ENCODE data around the gene SNX1. TPM values are rescaled to one million over a fixed set of nuclear protein-coding genes. Genes with fewer than 3 reads are reported as not detected.
"Not testable (repeated sequence)": the region's sequence is repeated elsewhere in the genome, so short reads cannot be mapped to it uniquely, and the experiment has no call there.

Gene SNX1
- total and polyA plus RNA-seq, 9 donors, result 28.3 to 62.4 (median 54.2) TPM

GRCh38 chr15:64112073-64112772 lies 16.4 kb downstream of the SNX1 start:
- 60% methylated on average over 2 of the region's 4 CpGs for WGBS (ENCODE audit: insufficient coverage)
- Histone ChIP-seq H3K36me3 (ENCODE audit: control insufficient read depth, insufficient read depth, low read length) (peaks cover 21% of the 10 kb centered on the region), H3K4me1 (ENCODE audit: control insufficient read depth, insufficient read depth, low read length) (peaks cover 2% of the 10 kb centered on the region)

GRCh38 chr15:64112904-64113303 lies 17.1 kb downstream of the SNX1 start:
- peaks cover 2% of the 10 kb centered on the region for H3K4me1 ChIP-seq (ENCODE audit: control insufficient read depth, insufficient read depth, low read length)
- no peak overlapping the region for H3K27ac ChIP-seq (ENCODE audit: low read length)
- no peak for DNase-seq
- H3K36me3 ChIP-seq (ENCODE audit: control insufficient read depth, insufficient read depth, low read length), result peaks cover 27% of the 10 kb centered on the region
- H3K27me3 ChIP-seq (ENCODE audit: control insufficient read depth, insufficient read depth, low read length), result no peaks in the 10 kb centered on the region
- H3K4me3 ChIP-seq (ENCODE audit: low read length), result no peak overlapping the region
- 80% methylated on average over 1 of the region's 1 CpG for WGBS (ENCODE audit: insufficient coverage)
- H3K9me3 ChIP-seq (replicated peaks; ENCODE audit: control insufficient read depth, low read depth, low read length), result no peaks in the 10 kb centered on the region

More at GRCh38 chr15:64112073-64112772, 16.4 kb downstream of the SNX1 start:
- Histone ChIP-seq H3K27me3 (ENCODE audit: control insufficient read depth, insufficient read depth, low read length) (no peaks in the 10 kb centered on the region), H3K9me3 (replicated peaks; ENCODE audit: control insufficient read depth, low read depth, low read length) (no peaks in the 10 kb centered on the region), H3K27ac (ENCODE audit: low read length) (no peak overlapping the region), H3K4me3 (ENCODE audit: low read length) (no peak overlapping the region)
- no peak for DNase-seq

GRCh38 chr15:64117759-64118487 lies 22.1 kb downstream of the SNX1 start:
- Histone ChIP-seq H3K36me3 (ENCODE audit: control insufficient read depth, insufficient read depth, low read length) (peaks cover 64% of the 10 kb centered on the region), H3K27me3 (ENCODE audit: control insufficient read depth, insufficient read depth, low read length) (no peaks in the 10 kb centered on the region), H3K4me3 (ENCODE audit: low read length) (no peak overlapping the region), H3K9me3 (replicated peaks; ENCODE audit: control insufficient read depth, low read depth, low read length) (no peaks in the 10 kb centered on the region), H3K27ac (ENCODE audit: low read length) (no peak overlapping the region), H3K4me1 (ENCODE audit: control insufficient read depth, insufficient read depth, low read length) (no peaks in the 10 kb centered on the region)
- no peak for DNase-seq
- no CpG with 5 or more reads among the region's 5 CpGs for WGBS (ENCODE audit: insufficient coverage)

- not testable (repeated sequence) for H3K27me3 ChIP-seq (ENCODE audit: control insufficient read depth, insufficient read depth, low read length); DNase-seq; H3K9me3 ChIP-seq (replicated peaks; ENCODE audit: control insufficient read depth, low read depth, low read length); H3K4me3 ChIP-seq (ENCODE audit: low read length); H3K27ac ChIP-seq (ENCODE audit: low read length); H3K4me1 ChIP-seq (ENCODE audit: control insufficient read depth, insufficient read depth, low read length)
- peaks cover 68% of the 10 kb centered on the region for H3K36me3 ChIP-seq (ENCODE audit: control insufficient read depth, insufficient read depth, low read length)
- WGBS (ENCODE audit: insufficient coverage), result 100% methylated on average over 1 of the region's 2 CpGs
Measured at GRCh38 chr15:64120322-64120721, 24.5 kb downstream of the SNX1 start.

- no peak for DNase-seq
- WGBS (ENCODE audit: insufficient coverage), result no CpG with 5 or more reads among the region's 4 CpGs
- peaks cover 67% of the 10 kb centered on the region for H3K36me3 ChIP-seq (ENCODE audit: control insufficient read depth, insufficient read depth, low read length)
Measured at GRCh38 chr15:64121614-64122013, 25.8 kb downstream of the SNX1 start.

GRCh38 chr15:64122444-64122843 lies 26.7 kb downstream of the SNX1 start:
- no peaks in the 10 kb centered on the region for H3K4me1 ChIP-seq (ENCODE audit: control insufficient read depth, insufficient read depth, low read length)
- no peak for DNase-seq
- no CpG with 5 or more reads among the region's 1 CpG for WGBS (ENCODE audit: insufficient coverage)
- H3K27ac ChIP-seq (ENCODE audit: low read length), result no peak overlapping the region
- H3K27me3 ChIP-seq (ENCODE audit: control insufficient read depth, insufficient read depth, low read length), result no peaks in the 10 kb centered on the region
- H3K9me3 ChIP-seq (replicated peaks; ENCODE audit: control insufficient read depth, low read depth, low read length), result no peaks in the 10 kb centered on the region
- H3K4me3 ChIP-seq (ENCODE audit: low read length), result no peak overlapping the region
- H3K36me3 ChIP-seq (ENCODE audit: control insufficient read depth, insufficient read depth, low read length), result peaks cover 66% of the 10 kb centered on the region

More at GRCh38 chr15:64121614-64122013, 25.8 kb downstream of the SNX1 start:
- Histone ChIP-seq H3K27ac (ENCODE audit: low read length) (no peak overlapping the region), H3K4me1 (ENCODE audit: control insufficient read depth, insufficient read depth, low read length) (no peaks in the 10 kb centered on the region), H3K4me3 (ENCODE audit: low read length) (no peak overlapping the region), H3K9me3 (replicated peaks; ENCODE audit: control insufficient read depth, low read depth, low read length) (no peaks in the 10 kb centered on the region), H3K27me3 (ENCODE audit: control insufficient read depth, insufficient read depth, low read length) (no peaks in the 10 kb centered on the region)

- DNase-seq, result no peak
- no peaks in the 10 kb centered on the region for H3K9me3 ChIP-seq (replicated peaks; ENCODE audit: control insufficient read depth, low read depth, low read length)
- no peak overlapping the region for H3K4me3 ChIP-seq (ENCODE audit: low read length)
- 100% methylated on average over 1 of the region's 3 CpGs for WGBS (ENCODE audit: insufficient coverage)
- H3K4me1 ChIP-seq (ENCODE audit: control insufficient read depth, insufficient read depth, low read length), result no peaks in the 10 kb centered on the region
- H3K27me3 ChIP-seq (ENCODE audit: control insufficient read depth, insufficient read depth, low read length), result no peaks in the 10 kb centered on the region
- no peak overlapping the region for H3K27ac ChIP-seq (ENCODE audit: low read length)
- H3K36me3 ChIP-seq (ENCODE audit: control insufficient read depth, insufficient read depth, low read length), result peaks cover 65% of the 10 kb centered on the region
Measured at GRCh38 chr15:64122936-64123351, 27.2 kb downstream of the SNX1 start.

- H3K36me3 ChIP-seq (ENCODE audit: control insufficient read depth, insufficient read depth, low read length), result peaks cover 63% of the 10 kb centered on the region
- no peak overlapping the region for H3K4me3 ChIP-seq (ENCODE audit: low read length)
- H3K9me3 ChIP-seq (replicated peaks; ENCODE audit: control insufficient read depth, low read depth, low read length), result no peaks in the 10 kb centered on the region
- no peak overlapping the region for H3K27ac ChIP-seq (ENCODE audit: low read length)
- no peak for DNase-seq
- H3K27me3 ChIP-seq (ENCODE audit: control insufficient read depth, insufficient read depth, low read length), result no peaks in the 10 kb centered on the region
- no peaks in the 10 kb centered on the region for H3K4me1 ChIP-seq (ENCODE audit: control insufficient read depth, insufficient read depth, low read length)
- WGBS (ENCODE audit: insufficient coverage), result 100% methylated on average over 1 of the region's 3 CpGs
Measured at GRCh38 chr15:64125978-64126377, 30.2 kb downstream of the SNX1 start.

GRCh38 chr15:64127521-64128270 lies 31.9 kb downstream of the SNX1 start:
- H3K27ac ChIP-seq (ENCODE audit: low read length), result no peak overlapping the region
- 100% methylated on average over 1 of the region's 6 CpGs for WGBS (ENCODE audit: insufficient coverage)
- no peaks in the 10 kb centered on the region for H3K27me3 ChIP-seq (ENCODE audit: control insufficient read depth, insufficient read depth, low read length)

GRCh38 chr15:64130159-64130558 lies 34.4 kb downstream of the SNX1 start:
- Histone ChIP-seq H3K36me3 (ENCODE audit: control insufficient read depth, insufficient read depth, low read length) (peaks cover 78% of the 10 kb centered on the region), H3K4me1 (ENCODE audit: control insufficient read depth, insufficient read depth, low read length) (no peaks in the 10 kb centered on the region), H3K9me3 (replicated peaks; ENCODE audit: control insufficient read depth, low read depth, low read length) (no peaks in the 10 kb centered on the region), H3K4me3 (ENCODE audit: low read length) (no peak overlapping the region), H3K27ac (ENCODE audit: low read length) (no peak overlapping the region), H3K27me3 (ENCODE audit: control insufficient read depth, insufficient read depth, low read length) (no peaks in the 10 kb centered on the region)
- 100% methylated on average over 2 of the region's 3 CpGs for WGBS (ENCODE audit: insufficient coverage)
- DNase-seq, result no peak

More at GRCh38 chr15:64127521-64128270, 31.9 kb downstream of the SNX1 start:
- no peak overlapping the region for H3K4me3 ChIP-seq (ENCODE audit: low read length)
- no peaks in the 10 kb centered on the region for H3K4me1 ChIP-seq (ENCODE audit: control insufficient read depth, insufficient read depth, low read length)
- H3K36me3 ChIP-seq (ENCODE audit: control insufficient read depth, insufficient read depth, low read length), result peaks cover 70% of the 10 kb centered on the region
- no peak for DNase-seq
- no peaks in the 10 kb centered on the region for H3K9me3 ChIP-seq (replicated peaks; ENCODE audit: control insufficient read depth, low read depth, low read length)
